Measurements from ENCODE around the gene FERMT3.

The FERMT3 gene

GRCh38 chr11:64206457-64207255 lies at the start of gene FERMT3:
Gene FERMT3, plus strand, starts transcription at chr11:64206721. Its CDS starts 644 bp downstream, at chr11:64207365.
- TF ChIP-seq GATA3 (IDR thresholded peaks at IDR 0.05; ENCODE audit: low read depth, low read length) (no peak), GATA2 (IDR thresholded peaks at IDR 0.05; ENCODE audit: low read depth, low read length) (no peak)

- TF ChIP-seq GATA2 (IDR thresholded peaks at IDR 0.05; ENCODE audit: low read depth, low read length) (no peak), GATA3 (IDR thresholded peaks at IDR 0.05; ENCODE audit: low read depth, low read length) (no peak)
Measured at GRCh38 chr11:64157631-64158394, 48.7 kb upstream of the FERMT3 start.

GRCh38 chr11:64161037-64161436 lies 45.5 kb upstream of the FERMT3 start:
- TF ChIP-seq GATA3 (IDR thresholded peaks at IDR 0.05; ENCODE audit: low read depth, low read length) (no peak), GATA2 (IDR thresholded peaks at IDR 0.05; ENCODE audit: low read depth, low read length) (no peak)

GRCh38 chr11:64163951-64164350 lies 42.6 kb upstream of the FERMT3 start:
- no peak for TF ChIP-seq GATA2 (IDR thresholded peaks at IDR 0.05; ENCODE audit: low read depth, low read length)
- TF ChIP-seq GATA3 (IDR thresholded peaks at IDR 0.05; ENCODE audit: low read depth, low read length): no peak

GRCh38 chr11:64164392-64165312 lies 41.9 kb upstream of the FERMT3 start:
- TF ChIP-seq GATA2 (IDR thresholded peaks at IDR 0.05; ENCODE audit: low read depth, low read length) (no peak), GATA3 (IDR thresholded peaks at IDR 0.05; ENCODE audit: low read depth, low read length) (no peak)

GRCh38 chr11:64165481-64165841 lies 41.1 kb upstream of the FERMT3 start:
- TF ChIP-seq GATA3 (IDR thresholded peaks at IDR 0.05; ENCODE audit: low read depth, low read length) (no peak), GATA2 (IDR thresholded peaks at IDR 0.05; ENCODE audit: low read depth, low read length) (no peak)

GRCh38 chr11:64165842-64166635 lies 40.5 kb upstream of the FERMT3 start, which contains the start of gene MACROD1:
Gene MACROD1, minus strand, starts transcription at chr11:64166113. Its CDS starts 119 bp downstream, at chr11:64165994.
- no peak for TF ChIP-seq GATA2 (IDR thresholded peaks at IDR 0.05; ENCODE audit: low read depth, low read length)

- TF ChIP-seq GATA2 (IDR thresholded peaks at IDR 0.05; ENCODE audit: low read depth, low read length) (no peak), GATA3 (IDR thresholded peaks at IDR 0.05; ENCODE audit: low read depth, low read length) (no peak)
Measured at GRCh38 chr11:64170419-64170818, 36.1 kb upstream of the FERMT3 start.

- TF ChIP-seq GATA2 (IDR thresholded peaks at IDR 0.05; ENCODE audit: low read depth, low read length): no peak
- TF ChIP-seq GATA3 (IDR thresholded peaks at IDR 0.05; ENCODE audit: low read depth, low read length): no peak
Measured at GRCh38 chr11:64173616-64174355, 32.7 kb upstream of the FERMT3 start.

GRCh38 chr11:64176751-64177150 lies 29.8 kb upstream of the FERMT3 start:
- TF ChIP-seq GATA3 (IDR thresholded peaks at IDR 0.05; ENCODE audit: low read depth, low read length): no peak
- no peak for TF ChIP-seq GATA2 (IDR thresholded peaks at IDR 0.05; ENCODE audit: low read depth, low read length)

- TF ChIP-seq GATA3 (IDR thresholded peaks at IDR 0.05; ENCODE audit: low read depth, low read length) (no peak), GATA2 (IDR thresholded peaks at IDR 0.05; ENCODE audit: low read depth, low read length) (no peak)
Measured at GRCh38 chr11:64178203-64178602, 28.3 kb upstream of the FERMT3 start.

- TF ChIP-seq GATA3 (IDR thresholded peaks at IDR 0.05; ENCODE audit: low read depth, low read length) (no peak), GATA2 (IDR thresholded peaks at IDR 0.05; ENCODE audit: low read depth, low read length) (no peak)
Measured at GRCh38 chr11:64178951-64179639, 27.4 kb upstream of the FERMT3 start.

Measured in SH-SY5Y (cell line).